ENCODE results near the gene CXCL16.
"Not testable (repeated sequence)": the region's sequence is repeated elsewhere in the genome, so short reads cannot be mapped to it uniquely, and the experiment has no call there.

The CXCL16 gene

DNA sequence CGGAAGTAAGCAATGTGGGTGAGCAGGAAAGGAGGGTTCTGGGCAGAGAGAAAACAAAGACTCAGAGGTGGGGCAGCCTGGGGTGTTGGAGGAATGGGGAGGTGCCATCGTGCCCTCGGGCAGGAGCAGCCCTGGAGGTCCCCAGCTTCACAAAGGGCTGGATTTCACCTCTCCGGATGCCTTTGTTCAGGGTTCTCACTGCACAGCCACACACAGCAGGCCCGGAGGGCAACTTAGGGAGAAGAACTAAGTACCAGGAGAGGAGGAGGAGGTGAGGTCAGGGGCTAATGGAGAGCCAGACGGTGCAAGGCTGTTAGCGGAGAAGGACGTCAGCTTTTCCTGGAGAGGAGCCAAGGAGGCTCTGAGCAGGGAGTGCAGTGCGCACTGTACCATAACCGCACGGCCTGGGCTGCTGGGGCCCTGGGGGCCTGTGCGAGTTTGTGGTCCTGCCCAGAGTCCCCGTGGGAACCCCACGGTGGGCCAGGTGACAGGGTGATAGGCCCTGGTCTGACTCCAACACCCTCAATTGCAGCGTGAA lies 20.0 kb downstream of the CXCL16 start:
- peak; percentile 35 for DNase-seq

DNA sequence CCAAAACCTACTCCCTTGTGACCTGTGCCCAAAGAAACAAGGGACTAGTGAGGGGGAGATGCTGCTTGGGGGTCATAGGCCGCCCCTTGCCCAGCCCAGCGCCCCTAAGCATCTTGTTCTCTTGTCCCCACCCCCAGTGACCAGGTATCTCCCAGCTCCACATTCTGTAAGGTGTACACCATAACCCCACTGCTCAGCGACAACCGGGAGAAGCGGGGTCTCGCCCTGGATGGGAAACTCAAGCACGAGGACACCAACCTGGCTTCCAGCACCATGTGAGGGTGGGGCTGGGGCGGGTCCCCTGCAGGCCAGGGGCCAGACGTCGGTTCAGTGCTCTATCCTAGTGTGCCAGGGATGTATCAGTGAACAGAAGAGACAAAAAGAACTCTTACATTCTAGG lies 20.6 kb downstream of the CXCL16 start:
- DNase-seq, result no peak

DNA sequence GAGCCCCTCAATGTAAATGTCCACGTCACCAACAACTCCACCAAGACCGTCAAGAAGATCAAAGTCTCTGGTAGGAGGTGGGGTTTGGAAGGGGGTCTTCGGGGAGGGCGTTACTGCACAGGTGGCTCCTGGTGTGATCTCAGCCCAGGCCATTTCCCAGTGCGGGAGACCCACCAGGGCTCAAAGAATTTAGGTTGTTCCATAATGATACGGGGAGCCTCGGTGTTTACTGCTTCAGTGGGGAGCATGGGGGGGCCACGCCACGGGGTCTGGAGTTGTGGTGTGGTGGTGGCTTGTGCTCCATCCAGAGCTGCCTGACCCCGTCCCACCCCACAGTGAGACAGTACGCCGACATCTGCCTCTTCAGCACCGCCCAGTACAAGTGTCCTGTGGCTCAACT lies 21.5 kb downstream of the CXCL16 start:
- no peak for DNase-seq

DNA sequence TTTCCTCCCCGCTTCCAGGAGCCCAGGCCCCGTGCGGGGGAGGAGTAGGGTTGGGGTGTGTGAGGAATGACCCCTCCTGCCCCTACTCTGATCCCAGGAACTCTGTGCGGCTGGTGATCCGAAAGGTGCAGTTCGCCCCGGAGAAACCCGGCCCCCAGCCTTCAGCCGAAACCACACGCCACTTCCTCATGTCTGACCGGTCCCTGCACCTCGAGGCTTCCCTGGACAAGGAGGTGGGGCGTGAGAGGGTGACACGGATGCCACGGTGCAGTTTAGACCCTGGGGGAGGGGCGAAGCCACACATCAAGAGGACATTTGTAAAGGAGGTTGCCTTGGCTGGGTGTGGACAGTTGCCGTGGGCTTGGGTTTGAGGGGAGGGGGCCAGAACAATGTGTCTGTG lies 21.9 kb downstream of the CXCL16 start:
- no peak for DNase-seq

DNA sequence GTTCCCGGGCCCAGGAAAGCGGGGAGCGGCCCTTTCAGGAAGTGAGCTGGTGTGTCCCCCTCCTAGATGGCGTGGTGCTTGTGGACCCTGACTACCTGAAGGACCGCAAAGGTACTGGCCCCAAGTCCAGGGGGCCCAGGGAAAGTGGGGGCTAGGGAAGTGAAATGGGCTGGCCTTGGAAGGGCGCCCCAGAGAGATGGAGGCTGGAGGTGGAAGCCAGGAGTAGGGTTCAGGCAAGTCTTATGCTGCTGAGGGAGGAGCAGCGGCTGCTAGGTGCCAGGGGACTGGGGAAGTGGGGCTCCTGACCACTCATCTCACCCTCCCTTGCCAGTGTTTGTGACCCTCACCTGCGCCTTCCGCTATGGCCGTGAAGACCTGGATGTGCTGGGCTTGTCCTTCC lies 23.6 kb downstream of the CXCL16 start:
- DNase-seq, result no peak

DNA sequence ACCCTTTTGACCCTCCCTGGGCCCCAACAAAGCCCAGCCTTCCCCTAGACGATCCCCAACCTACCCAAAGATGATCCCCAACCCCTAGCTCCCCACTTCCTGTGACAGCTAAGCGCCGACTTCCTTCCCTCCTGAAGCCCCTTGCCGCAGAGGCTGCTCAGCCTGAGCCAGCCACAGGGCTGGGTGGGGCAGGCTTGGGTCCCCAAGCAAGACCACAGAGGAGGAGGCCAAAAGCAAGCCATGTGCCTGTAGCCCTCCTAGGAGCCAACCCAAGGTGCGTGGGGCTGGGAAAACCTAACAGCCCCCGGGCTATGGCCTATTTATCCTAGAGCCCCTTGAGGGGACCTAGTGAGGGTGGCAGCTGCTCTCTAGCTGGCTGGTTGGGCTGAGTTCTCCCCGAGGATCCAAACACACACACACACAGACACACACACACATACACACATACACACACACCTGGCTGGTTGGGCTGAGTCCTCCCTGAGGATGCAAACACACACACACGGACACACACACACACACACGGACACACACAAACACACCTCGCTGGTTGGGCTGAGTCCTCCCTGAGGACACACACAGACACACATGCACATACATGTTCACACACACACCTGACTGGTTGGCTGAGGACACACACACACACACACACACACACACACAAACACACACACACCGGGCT lies 24.5 kb downstream of the CXCL16 start:
- DNase-seq, result no peak

DNA sequence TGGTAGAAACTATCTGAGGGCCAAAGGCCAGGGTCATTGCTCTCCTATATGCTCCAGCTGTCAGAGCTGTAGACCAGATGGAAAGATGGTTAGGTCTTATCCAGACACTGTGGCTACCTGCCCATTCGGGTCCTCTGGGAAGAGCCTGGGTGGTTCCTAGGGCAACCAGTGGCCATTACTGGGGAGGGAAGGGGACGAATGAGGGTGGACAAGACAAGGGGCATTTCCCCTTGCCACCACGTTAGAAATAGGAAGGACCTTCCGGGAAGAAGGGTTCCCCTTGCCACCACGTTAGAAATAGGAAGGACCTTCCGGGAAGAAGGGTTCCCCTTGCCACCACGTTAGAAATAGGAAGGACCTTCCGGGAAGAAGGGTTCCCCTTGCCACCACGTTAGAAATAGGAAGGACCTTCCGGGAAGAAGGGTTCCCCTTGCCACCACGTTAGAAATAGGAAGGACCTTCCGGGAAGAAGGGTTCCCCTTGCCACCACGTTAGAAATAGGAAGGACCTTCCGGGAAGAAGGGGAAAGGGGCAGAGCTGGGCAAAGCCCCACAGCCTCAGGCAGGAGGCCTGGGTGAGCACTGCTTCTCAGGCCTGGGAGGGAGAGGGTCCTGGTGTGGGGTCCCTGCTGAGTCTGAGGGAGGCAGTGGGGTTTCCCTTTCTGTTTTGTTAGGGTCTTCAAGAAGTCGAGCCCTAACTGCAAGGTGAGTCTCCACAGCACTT lies 25.2 kb downstream of the CXCL16 start:
- not testable (repeated sequence) for DNase-seq

DNA sequence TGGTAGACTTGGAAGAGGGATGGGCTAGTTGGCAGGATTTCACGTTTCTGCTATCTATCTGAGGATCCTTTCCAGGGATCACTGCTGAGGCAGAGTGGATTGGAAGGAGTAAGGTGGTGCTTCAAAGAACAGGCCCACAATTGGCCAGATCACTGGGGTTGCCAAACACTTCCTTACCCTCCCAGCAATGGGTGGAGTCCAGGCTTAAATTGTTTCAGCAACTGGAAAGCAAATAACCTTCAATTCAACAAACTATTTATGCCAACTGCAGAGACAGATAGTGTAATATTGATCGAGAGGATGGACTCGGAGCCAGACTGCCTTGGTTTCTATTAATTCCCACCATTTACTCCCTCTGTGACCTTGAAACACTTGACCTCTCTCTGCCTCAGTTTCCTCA lies 27.2 kb downstream of the CXCL16 start:
- DNase-seq, result no peak

DNA sequence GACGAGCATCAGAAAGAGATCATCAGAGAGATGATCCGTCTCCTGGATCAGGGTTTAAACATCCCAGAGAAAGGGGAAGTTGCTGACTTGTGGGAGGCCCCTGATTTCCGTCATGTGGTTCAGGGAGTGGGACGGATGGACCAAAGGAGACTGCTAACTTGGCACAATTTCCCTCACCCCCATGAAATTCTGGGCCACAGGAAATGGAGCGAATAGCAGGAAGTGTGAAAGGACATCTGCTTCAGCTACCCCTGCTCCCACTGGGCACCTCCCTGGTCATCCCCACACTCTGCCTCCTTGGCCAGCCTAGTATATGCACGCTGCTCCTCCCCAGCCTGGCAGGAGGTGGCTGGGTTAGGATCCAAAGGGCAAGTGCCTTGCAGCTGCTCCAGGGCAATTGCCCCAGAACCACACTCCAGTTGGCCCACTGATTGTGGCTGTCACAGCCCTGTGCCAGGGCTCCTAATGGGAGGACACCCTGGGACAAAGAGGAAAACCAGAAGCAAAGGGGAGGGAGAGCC lies 28.0 kb downstream of the CXCL16 start:
- no peak for DNase-seq

DNA sequence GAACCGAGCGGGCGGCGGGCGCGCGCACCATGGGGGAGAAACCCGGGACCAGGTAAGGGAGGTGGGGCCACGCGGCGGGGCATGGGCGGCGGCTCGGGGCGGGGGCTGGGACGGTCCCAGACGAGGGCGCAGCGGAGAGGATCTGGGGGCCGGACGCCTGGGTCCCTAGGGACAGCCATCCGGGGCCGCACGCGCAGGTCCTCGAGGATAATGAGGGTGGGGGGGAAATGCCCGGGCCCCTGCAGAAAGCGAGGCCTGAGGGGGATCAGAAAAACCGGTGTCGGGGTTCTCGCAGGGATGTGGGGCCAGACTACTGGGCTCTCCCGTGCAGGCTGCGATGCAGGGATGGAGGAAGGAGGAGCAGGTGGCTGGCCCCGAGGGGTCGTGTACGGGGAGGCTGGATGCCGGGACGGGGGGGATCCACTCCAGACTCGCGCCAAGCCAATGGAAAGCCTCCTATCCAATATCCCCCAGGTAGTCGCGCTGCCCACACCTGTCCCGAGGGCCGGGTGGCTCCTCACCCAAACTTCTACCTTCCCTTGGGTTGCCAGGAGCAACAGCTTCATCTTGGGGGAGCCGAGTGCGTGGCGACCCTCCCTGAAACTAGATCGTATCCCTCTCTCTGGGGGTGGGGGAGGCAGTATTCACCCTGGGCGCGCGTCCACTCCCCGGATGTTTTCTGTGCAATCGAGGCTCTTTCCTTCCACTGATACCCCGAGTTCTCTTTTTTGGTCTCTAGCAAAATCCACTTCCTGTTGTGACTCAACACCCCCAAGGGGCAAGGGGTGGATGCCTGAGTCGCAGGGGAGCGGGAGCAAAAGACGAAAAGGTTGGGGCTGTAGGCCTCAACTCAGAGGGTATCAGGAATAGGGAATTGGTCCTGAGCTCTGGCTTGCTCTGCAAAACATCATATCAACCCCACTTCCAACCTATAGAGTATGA lies 28.8 kb downstream of the CXCL16 start:
- no peak for DNase-seq

DNA sequence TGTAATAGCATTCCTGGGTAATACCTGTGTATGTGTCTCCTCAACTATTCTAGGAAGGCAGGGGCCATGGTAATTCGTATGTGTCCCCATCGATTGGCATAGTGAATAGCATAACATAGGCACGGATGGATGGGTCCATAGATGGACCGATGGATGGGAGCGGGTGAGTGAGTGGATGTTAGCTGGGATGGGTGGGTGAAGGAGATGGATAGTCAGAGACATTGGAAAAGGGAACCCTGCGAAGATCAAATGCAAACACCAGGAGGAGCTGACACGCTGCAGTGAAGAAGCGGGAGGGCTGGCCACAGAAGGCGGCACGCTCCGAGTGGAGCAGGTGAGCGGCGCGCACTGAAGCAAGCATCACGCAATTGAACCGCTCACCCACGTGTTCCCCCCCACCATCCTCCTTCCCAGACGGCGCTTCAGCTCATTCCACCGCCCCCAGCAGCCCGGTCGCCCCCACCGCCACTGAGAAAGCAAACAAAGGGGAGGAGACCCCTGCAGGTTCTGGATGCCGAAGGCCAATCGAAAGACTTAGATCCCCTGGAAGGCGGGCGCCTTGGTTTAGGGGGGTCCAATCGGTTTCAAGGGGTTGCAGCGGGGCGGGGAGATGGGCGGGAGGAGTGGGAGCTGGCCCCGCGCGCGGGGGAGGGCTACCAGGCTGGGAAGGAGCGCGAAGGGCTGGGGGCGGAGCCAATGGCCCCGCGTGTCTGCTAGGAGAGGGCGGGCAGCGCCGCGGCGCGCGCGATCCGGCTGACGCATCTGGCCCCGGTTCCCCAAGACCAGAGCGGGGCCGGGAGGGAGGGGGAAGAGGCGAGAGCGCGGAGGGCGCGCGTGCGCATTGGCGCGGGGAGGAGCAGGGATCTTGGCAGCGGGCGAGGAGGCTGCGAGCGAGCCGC lies 29.7 kb downstream of the CXCL16 start, which contains the start of gene ARRB2:
Gene ARRB2, plus strand, starts transcription at position 839 of the 899 bp plus-strand sequence. CDS start 90 bp downstream, outside the sequence.
- DNase-seq, result peak; percentile 99

DNA sequence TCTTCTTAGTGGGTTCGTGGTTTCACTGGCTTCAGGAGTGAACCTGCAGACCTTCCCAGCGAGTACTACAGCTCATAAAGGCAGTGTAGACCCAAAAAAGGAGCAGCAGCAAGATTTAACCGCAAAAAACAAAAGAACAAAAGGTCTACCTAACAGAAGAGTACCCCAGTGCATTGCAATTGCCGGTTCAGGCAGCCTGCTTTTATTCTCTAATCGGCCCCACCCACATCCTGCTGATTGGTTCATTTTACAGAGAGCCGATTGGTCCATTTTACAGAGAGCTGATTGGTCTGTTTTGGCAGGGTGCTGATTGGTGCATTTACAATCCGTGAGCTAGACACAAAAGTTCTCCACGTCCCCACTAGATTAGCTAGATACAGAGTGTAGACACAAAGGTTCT lies 31.3 kb downstream of the CXCL16 start:
- no peak for DNase-seq

DNA sequence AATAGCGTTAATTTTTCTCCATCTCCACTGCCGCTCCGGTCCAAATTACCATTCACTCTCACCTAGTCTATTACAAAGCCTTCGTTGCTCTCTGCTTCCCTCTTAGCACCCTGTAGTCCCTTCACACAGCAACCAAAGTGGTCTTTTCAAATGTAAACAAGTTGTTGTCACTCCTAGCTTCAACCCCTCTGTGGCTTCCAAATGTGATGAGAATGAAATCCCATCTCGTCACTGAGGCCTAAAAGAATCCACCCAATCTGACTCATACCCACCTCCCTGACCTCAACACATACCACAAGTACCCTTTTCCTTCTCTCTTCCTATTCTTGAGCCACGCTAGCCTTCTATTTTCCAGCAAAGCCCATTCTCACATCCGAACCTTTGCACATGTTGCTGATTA lies 33.6 kb downstream of the CXCL16 start:
- no peak for DNase-seq

DNA sequence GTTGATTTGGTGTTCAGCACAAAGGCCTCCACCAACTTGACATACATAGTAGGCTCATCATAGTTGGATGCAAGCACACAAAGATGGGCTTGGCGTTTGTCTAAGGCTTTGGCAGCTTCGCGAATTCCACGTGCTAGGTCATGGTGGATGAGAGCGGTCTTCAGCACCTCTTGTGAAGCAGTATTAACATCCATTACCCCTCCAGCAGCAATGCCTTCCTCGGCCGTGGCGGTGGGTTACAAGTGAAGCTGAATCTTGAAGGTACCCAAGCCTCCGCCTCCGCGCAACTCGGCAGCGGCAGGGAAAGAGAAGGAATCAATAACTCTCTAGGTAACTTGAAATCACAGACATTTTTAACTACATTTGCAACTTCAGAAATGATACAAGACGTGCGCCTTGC lies 34.7 kb downstream of the CXCL16 start:
- DNase-seq, result no peak

DNA sequence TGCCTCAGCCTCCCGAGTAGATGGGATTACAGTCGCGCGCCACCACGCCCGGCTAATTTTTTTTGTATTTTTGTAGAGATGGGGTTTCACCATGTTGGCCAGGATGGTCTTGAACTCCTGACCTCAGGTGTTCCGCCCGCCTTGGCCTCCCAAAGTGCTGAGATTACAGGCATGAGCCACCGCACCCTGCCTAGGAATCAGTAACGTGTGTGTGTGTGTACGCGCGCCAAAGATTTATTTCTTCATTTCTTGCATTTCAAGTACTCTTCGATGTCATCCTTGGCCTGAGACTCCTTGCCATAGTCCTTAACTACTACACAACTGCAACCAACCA lies 35.2 kb downstream of the CXCL16 start:
- not testable (repeated sequence) for DNase-seq

DNA sequence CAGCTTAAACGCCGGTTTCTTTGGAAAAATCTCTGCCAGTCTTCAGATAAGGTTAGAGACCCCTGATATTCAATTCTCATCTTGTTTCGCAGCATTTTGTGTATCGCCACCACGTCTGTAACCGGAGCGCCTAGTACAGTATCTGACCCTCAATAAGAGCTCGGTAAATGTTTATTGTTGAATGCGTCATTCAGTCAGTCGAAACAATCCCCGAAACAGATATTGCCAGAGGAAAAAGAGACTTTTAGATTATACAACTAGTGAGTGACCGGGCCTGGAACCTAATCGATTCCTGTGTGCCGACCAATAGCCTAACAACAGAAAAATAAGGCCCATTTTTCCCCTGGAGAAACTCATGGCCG lies 36.4 kb downstream of the CXCL16 start:
- DNase-seq, result no peak

DNA sequence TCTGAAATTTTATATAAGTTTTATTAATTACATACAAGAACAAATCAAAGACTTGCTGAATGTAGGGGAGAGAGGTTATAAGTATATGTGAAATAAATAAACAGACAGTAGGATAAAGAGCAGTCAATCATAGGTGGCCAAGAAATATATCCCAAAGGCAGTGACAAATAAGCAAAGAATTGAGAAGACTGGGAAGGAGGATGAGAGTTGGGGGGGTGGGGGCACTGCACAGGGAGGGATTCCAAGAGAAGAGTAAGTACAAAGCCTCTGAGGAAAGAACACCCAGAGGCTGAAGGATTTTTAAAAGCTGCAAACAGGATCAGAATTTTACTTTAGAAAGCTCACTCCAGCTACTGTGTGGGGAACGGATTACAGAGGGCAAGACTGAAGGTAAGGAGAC lies 38.6 kb downstream of the CXCL16 start:
- no peak for DNase-seq

DNA sequence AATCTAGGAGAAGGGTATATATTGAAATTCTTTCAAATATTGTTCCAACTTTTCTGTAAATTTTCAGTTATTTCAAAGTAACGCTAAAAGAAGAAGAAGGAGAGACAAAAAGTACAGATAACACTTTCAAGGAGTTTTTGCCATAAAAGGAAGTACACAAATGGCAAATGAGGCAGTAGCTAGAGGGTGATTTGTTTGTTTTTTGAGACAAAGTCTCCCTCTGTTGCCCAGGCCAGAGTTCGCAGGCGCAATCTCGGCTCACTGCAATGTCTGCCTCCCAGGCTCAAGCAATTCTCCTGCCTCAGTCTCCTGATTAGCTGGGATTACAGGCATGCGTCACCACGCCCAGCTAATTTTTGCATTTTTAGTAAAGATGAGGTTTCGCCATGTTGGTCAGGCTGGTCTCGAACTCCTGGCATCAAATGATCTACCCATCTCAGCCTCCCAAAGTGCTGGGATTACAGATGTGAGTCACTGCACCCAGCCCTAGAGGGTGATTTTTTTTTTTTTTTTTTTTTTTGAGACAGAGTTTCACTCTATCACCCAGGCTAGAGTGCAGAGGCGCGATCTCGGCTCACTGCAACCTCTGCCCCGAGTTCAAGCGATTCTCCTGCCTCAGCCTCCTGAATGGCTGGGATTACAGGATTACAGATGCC lies 40.2 kb downstream of the CXCL16 start:
- DNase-seq, result not testable (repeated sequence)

DNA sequence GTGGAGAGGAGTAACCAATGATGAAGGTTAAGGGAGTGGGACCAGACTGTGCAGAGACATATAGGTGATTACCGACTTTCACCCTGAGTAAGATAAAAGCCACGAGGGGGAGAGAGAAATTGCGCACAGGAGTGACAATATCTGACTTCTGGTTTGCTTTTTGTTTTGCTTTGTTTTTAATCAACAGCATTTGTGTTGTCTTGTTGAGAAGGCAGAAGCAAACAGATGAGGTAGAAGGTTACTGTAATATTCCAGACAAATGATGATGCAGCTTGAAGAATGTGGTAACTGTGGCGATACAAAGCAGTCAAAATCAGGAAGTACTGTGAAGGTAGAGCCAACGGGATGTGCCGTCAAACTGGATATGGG lies 43.3 kb downstream of the CXCL16 start:
- no peak for DNase-seq

DNA sequence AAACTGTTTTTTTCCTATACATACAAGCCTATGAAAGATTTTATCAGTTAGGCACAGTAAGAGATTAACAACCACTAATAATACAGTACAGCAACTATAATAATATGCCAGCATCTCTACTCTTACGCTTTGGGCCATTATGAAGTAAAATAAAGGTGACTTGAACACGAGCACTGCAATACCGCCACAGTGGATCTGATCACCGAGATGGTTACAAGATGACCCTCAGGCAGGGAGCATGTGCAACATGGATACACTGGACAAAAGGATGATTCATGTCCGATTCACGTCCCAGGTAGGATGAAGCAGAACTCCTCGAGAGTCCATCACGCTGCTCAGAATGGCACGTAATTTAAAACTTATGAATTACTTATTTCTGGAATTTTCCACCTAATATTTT lies 46.3 kb downstream of the CXCL16 start:
- no peak for DNase-seq

DNA sequence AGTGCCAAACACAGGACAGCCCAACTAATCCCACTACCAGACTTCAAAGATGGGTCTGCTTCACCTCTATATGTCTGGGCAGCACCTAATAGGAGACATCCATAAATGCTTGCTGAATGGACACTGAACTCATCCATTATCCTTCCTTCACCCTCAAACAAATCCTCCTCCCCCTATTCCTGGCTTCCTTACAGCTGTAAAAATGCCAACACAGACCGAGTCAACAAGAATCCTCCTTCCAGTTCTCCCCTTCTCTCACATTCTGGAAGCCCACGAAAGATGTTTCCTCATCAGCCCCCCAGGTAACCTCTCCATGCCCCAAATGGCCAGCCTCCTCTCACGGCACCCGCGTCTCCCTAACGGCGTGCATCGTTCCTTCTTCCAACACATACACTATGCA lies 48.0 kb downstream of the CXCL16 start:
- DNase-seq, result no peak

DNA sequence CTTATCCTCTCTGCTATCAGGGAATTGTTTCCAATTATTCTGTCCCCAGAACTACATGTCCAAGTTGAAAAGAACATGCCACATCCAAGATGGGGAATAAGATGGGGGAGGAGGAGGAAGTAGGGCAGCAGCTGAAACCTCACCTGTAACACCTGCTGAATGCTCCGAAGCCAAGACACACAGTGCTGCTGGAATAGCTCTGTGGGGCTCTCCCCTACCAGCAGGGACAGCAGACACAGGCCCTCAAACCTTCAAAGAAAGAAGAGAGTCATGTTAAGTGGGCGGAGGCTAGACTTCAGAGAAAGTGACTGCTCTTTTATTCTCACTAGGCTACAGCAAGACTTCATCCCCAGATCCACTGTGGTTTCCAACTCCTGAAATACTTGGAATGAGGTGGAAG lies 49.0 kb downstream of the CXCL16 start:
- DNase-seq, result no peak
